H9 (cell line): ENCODE measurements around the gene SYNE2. TPM values are rescaled to one million over a fixed set of nuclear protein-coding genes. Genes with fewer than 3 reads are reported as not detected.

ENCODE experiments used
- DNase-seq: peaks from one replicate; pipeline ENCODE4 v3.0.0-alpha.2; 2017
- H2AFZ ChIP-seq: one replicate; pipeline ENCODE4 v1.6.1; 2013; ENCODE audit warnings: mild to moderate bottlenecking, low read length, control low read depth, moderate library complexity
- H2AK5ac ChIP-seq: 2 replicates; pipeline ENCODE4 v1.6.1; 2013; ENCODE audit warnings: low read length, control low read depth, mixed read lengths; ENCODE audit not compliant: insufficient read length
- H2BK120ac ChIP-seq: one replicate; pipeline ENCODE4 v1.6.1; 2013; ENCODE audit warnings: low read depth, mild to moderate bottlenecking, low read length, control low read depth, inconsistent platforms; ENCODE audit not compliant: poor library complexity, severe bottlenecking
- H2BK12ac ChIP-seq: 2 replicates; pipeline ENCODE4 v1.6.1; 2013; ENCODE audit warnings: low read length, control low read depth, mixed read lengths, low read depth; ENCODE audit not compliant: insufficient read length
- H2BK15ac ChIP-seq: 2 replicates; pipeline ENCODE4 v1.6.1; 2013; ENCODE audit warnings: low read depth, low read length, control low read depth
- H2BK20ac ChIP-seq: one replicate; pipeline ENCODE4 v1.6.1; 2013; ENCODE audit warnings: low read depth, mild to moderate bottlenecking, low read length, control low read depth, inconsistent platforms; ENCODE audit not compliant: poor library complexity, severe bottlenecking
- H2BK5ac ChIP-seq: 2 replicates; pipeline ENCODE4 v1.6.1; 2013; ENCODE audit warnings: low read length, control low read depth, mixed read lengths; ENCODE audit not compliant: insufficient read length
- H3K14ac ChIP-seq: 2 replicates; pipeline ENCODE4 v1.6.1; 2013; ENCODE audit warnings: low read length, control low read depth; ENCODE audit not compliant: insufficient read depth
- H3K18ac ChIP-seq: 2 replicates; pipeline ENCODE4 v1.6.1; 2013; ENCODE audit warnings: low read depth, mild to moderate bottlenecking, mixed read lengths, low read length, control low read depth; ENCODE audit not compliant: insufficient read length
- H3K23ac ChIP-seq: 2 replicates; pipeline ENCODE4 v1.6.1; 2013; ENCODE audit warnings: low read length, control low read depth, mixed read lengths, low read depth; ENCODE audit not compliant: insufficient read length
- H3K23me2 ChIP-seq: 2 replicates; pipeline ENCODE4 v1.6.1; 2013; ENCODE audit warnings: low read depth, mild to moderate bottlenecking, mixed read lengths, low read length, control low read depth; ENCODE audit not compliant: insufficient read length, poor library complexity, severe bottlenecking
- H3K27ac ChIP-seq: 2 replicates; pipeline ENCODE4 v1.5.1; 2013; ENCODE audit warnings: low read length, control low read depth, mixed read lengths, low read depth; ENCODE audit not compliant: insufficient read length
- H3K27me3 ChIP-seq: 2 replicates; pipeline ENCODE4 v1.6.1; 2013; ENCODE audit warnings: low read length, control low read depth, inconsistent platforms; ENCODE audit not compliant: insufficient read depth
- H3K4ac ChIP-seq: 2 replicates; pipeline ENCODE4 v1.6.1; 2013; ENCODE audit warnings: low read depth, mild to moderate bottlenecking, control low read depth, inconsistent platforms, low read length, moderate library complexity
- H3K4me1 ChIP-seq: 2 replicates; pipeline ENCODE4 v1.6.1; 2013; ENCODE audit warnings: low read length, control low read depth, inconsistent platforms; ENCODE audit not compliant: insufficient read depth
- H3K4me2 ChIP-seq: 2 replicates; pipeline ENCODE4 v1.6.1; 2013; ENCODE audit warnings: low read length, control low read depth, mixed read lengths; ENCODE audit not compliant: insufficient read length, insufficient read depth
- H3K56ac ChIP-seq: 2 replicates; pipeline ENCODE4 v1.6.1; 2013; ENCODE audit warnings: low read depth, mild to moderate bottlenecking, mixed read lengths, low read length, control low read depth; ENCODE audit not compliant: insufficient read length
- H3K79me1 ChIP-seq: 2 replicates; pipeline ENCODE4 v1.6.1; 2013; ENCODE audit warnings: low read depth, mild to moderate bottlenecking, moderate library complexity, low read length, control low read depth, inconsistent platforms; ENCODE audit not compliant: insufficient read depth, poor library complexity, severe bottlenecking
- H3K79me2 ChIP-seq: 2 replicates; pipeline ENCODE4 v1.6.1; 2013; ENCODE audit warnings: low read length, control low read depth, inconsistent platforms; ENCODE audit not compliant: insufficient read depth
- H3K9ac ChIP-seq: 2 replicates; pipeline ENCODE4 v1.6.1; 2013; ENCODE audit warnings: low read length, control low read depth, mixed read lengths; ENCODE audit not compliant: insufficient read length; ENCODE audit errors: extremely low read depth
- H3K9me3 ChIP-seq: one replicate; pipeline ENCODE4 v1.6.1; 2013; ENCODE audit warnings: low read depth, low read length, inconsistent platforms; ENCODE audit not compliant: control insufficient read depth
- H3T11ph ChIP-seq: one replicate; pipeline ENCODE4 v1.6.1; 2013; ENCODE audit warnings: mild to moderate bottlenecking, low read length, control low read depth, inconsistent platforms
- H4K20me1 ChIP-seq: one replicate; pipeline ENCODE4 v1.6.1; 2013; ENCODE audit not compliant: control insufficient read depth, insufficient read length, insufficient read depth
- H4K5ac ChIP-seq: 2 replicates; pipeline ENCODE4 v1.6.1; 2013; ENCODE audit warnings: low read depth, mild to moderate bottlenecking, mixed read lengths, low read length, control low read depth; ENCODE audit not compliant: insufficient read length
- H4K8ac ChIP-seq: replicated peaks from 2 replicates; pipeline ENCODE4 v1.6.1; 2013; ENCODE audit warnings: low read length, control low read depth, mixed read lengths, low read depth; ENCODE audit not compliant: insufficient read length
- H4K91ac ChIP-seq: 2 replicates; pipeline ENCODE4 v1.6.1; 2013; ENCODE audit warnings: low read depth, mild to moderate bottlenecking, moderate library complexity, mixed read lengths, low read length, control low read depth; ENCODE audit not compliant: insufficient read length
- H3K27ac Mint-ChIP-seq, 3 experiments: 2 replicates in 2 of 3; 3 replicates in 1 of 3; pipeline ENCODE4 v1.8.0; 2020 to 2021; ENCODE audit warnings: mixed read lengths in 3 of 3, mild to moderate bottlenecking in 1 of 3, moderate library complexity in 1 of 3
- H3K27me3 Mint-ChIP-seq: 2 replicates; pipeline ENCODE4 v1.8.0; 2021; ENCODE audit warnings: low read depth, mild to moderate bottlenecking, moderate library complexity, mixed read lengths
- H3K36me3 Mint-ChIP-seq, 3 experiments: 2 replicates in 2 of 3; 3 replicates in 1 of 3; pipeline ENCODE4 v1.8.0; 2020 to 2021; ENCODE audit warnings: low read depth in 3 of 3, mixed read lengths in 3 of 3; ENCODE audit not compliant: insufficient read depth in 1 of 3
- H3K4me1 Mint-ChIP-seq, 2 experiments: 2 replicates each; pipeline ENCODE4 v1.8.0; 2020; ENCODE audit warnings: mixed read lengths in 2 of 2
- H3K4me3 Mint-ChIP-seq, 2 experiments: 2 replicates in 1 of 2; 3 replicates in 1 of 2; pipeline ENCODE4 v1.8.0; 2020 to 2021; ENCODE audit warnings: mild to moderate bottlenecking in 2 of 2, mixed read lengths in 2 of 2, moderate library complexity in 1 of 2
- H3K9me3 Mint-ChIP-seq, 2 experiments: 2 replicates in 1 of 2; 3 replicates in 1 of 2; pipeline ENCODE4 v1.8.0; 2020; ENCODE audit warnings: mild to moderate bottlenecking in 2 of 2, mixed read lengths in 2 of 2, moderate library complexity in 1 of 2
- WGBS: extraction: QIAGEN DNeasy Blood & Tissue Kit; methylation state at CpG from one replicate; pipeline ENCODE4 v1.1.7; 2013; ENCODE audit warnings: missing lambda C conversion rate, low lambda C conversion rate, mixed read lengths; ENCODE audit not compliant: insufficient read length; ENCODE audit errors: extremely low coverage; 5-methylcytosine and 5-hydroxymethylcytosine counted together
- total RNA-seq: library from RNA; stranded (reverse); gene quantifications from 2 replicates; pipeline ENCODE4 v1.2.1, GENCODE V29; 2021
- TF ChIP-seq, protein P1 (sequence below): fragments of 200-600 bp; sonication (generic); conservative IDR thresholded peaks from 3 replicates; pipeline ENCODE4 v1.8.0; 2021; ENCODE audit warnings: antibody characterized with exemption, mild to moderate bottlenecking

Gene SYNE2
- total RNA-seq, 1 experiment from 2014 or later = 43.3 TPM

DNA sequence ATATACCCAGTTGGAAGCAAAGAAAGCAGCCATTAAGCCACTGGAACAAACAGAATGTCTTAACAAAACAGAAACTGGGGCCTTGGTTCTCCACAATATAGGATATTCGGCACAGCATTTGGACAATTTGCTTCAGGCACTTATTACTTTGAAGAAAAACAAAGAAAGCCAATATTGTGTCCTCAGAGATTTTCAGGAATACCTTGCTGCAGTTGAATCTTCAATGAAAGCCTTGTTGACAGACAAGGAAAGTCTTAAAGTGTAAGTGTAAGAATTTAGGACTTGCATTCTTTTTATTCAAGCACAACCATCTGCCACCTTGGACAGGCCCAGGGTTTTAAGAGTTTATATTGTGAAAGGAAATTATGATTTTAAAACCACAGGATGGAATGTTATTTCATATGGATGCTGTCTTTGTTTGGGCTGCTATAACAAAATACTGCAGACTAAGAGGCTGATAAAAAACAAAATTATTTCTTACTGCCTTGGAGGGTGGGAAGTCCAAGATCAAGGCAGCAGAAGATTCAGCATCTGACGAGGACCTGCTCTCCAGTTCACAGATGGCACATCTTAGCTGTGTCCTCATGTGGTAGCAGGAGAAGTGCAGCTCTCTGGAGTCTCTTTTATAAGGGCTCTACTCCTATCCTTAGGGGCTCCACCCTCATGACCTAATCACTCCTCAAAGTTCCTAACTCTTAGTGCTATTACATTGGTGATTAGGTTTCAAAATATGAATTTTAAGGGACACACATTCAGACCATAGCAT is 197.0 kb downstream of the SYNE2 start:
- no peak overlapping the region for H2BK15ac ChIP-seq
- H4K20me1 ChIP-seq = no peaks in the 10 kb centered on the region
- H3K18ac ChIP-seq = no peak overlapping the region
- no peak overlapping the region for H3K27ac ChIP-seq
- no peaks in the 10 kb centered on the region for H3K27me3 ChIP-seq
- Mint-ChIP-seq H3K27me3 (no peaks in the 10 kb centered on the region), H3K9me3 (no peaks in the 10 kb centered on the region), H3K27ac (no peak overlapping the region), H3K36me3 (peaks cover 9 to 32% (median 25%) of the 10 kb centered on the region in 3 experiments), H3K4me1 (peaks cover 10 to 12% of the 10 kb centered on the region in 2 experiments), H3K4me3 (no peak overlapping the region)
- no peak overlapping the region for H3K23ac ChIP-seq
- WGBS = no CpG with 5 or more reads among the region's 2 CpGs
- no peak overlapping the region for H3K56ac ChIP-seq
- H2AK5ac ChIP-seq = no peak overlapping the region
- H2BK12ac ChIP-seq = no peak overlapping the region
- H3K79me1 ChIP-seq = no peaks in the 10 kb centered on the region
- no peak overlapping the region for H3K4ac ChIP-seq
- no peak overlapping the region for H2BK5ac ChIP-seq
- no peaks in the 10 kb centered on the region for H3K23me2 ChIP-seq
- H3K4me2 ChIP-seq = no peak overlapping the region
- H3K14ac ChIP-seq = no peak overlapping the region
- H3K4me1 ChIP-seq = no peaks in the 10 kb centered on the region
- no peak overlapping the region for H4K91ac ChIP-seq
- H2BK20ac ChIP-seq = no peak overlapping the region
- H2BK120ac ChIP-seq = no peak overlapping the region
- H3K79me2 ChIP-seq = no peaks in the 10 kb centered on the region
- H4K5ac ChIP-seq = no peak overlapping the region
- TF ChIP-seq, protein P1, sequence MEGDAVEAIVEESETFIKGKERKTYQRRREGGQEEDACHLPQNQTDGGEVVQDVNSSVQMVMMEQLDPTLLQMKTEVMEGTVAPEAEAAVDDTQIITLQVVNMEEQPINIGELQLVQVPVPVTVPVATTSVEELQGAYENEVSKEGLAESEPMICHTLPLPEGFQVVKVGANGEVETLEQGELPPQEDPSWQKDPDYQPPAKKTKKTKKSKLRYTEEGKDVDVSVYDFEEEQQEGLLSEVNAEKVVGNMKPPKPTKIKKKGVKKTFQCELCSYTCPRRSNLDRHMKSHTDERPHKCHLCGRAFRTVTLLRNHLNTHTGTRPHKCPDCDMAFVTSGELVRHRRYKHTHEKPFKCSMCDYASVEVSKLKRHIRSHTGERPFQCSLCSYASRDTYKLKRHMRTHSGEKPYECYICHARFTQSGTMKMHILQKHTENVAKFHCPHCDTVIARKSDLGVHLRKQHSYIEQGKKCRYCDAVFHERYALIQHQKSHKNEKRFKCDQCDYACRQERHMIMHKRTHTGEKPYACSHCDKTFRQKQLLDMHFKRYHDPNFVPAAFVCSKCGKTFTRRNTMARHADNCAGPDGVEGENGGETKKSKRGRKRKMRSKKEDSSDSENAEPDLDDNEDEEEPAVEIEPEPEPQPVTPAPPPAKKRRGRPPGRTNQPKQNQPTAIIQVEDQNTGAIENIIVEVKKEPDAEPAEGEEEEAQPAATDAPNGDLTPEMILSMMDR = no peak
- no peak overlapping the region for H2AFZ ChIP-seq
- no peaks in the 10 kb centered on the region for H3K9me3 ChIP-seq
- no peak overlapping the region for H4K8ac ChIP-seq
- no peak overlapping the region for H3K9ac ChIP-seq
- no peak overlapping the region for H3T11ph ChIP-seq
- DNase-seq = no peak
